HFFc6 (cell line): ENCODE data around the gene CAP2. TPM values are rescaled to one million over a fixed set of nuclear protein-coding genes. Genes with fewer than 3 reads are reported as not detected.

Source experiments
- DNase-seq: peaks from one replicate; pipeline ENCODE4 v3.0.0-alpha.2; 2018
- H3K27ac Mint-ChIP-seq: 2 replicates; pipeline ENCODE4 v1.8.0; 2020; ENCODE audit warnings: mild to moderate bottlenecking, mixed read lengths
- H3K27me3 Mint-ChIP-seq: 2 replicates; pipeline ENCODE4 v1.8.0; 2021; ENCODE audit warnings: mild to moderate bottlenecking, moderate library complexity, mixed read lengths; ENCODE audit not compliant: insufficient read depth
- H3K36me3 Mint-ChIP-seq: 2 replicates; pipeline ENCODE4 v1.8.0; 2021; ENCODE audit warnings: low read depth, mixed read lengths
- H3K4me1 Mint-ChIP-seq: 2 replicates; pipeline ENCODE4 v1.8.0; 2020; ENCODE audit warnings: low read depth, mixed read lengths
- H3K4me3 Mint-ChIP-seq: 2 replicates; pipeline ENCODE4 v1.8.0; 2020; ENCODE audit warnings: mild to moderate bottlenecking, moderate library complexity, mixed read lengths
- H3K9me3 Mint-ChIP-seq: 2 replicates; pipeline ENCODE4 v1.8.0; 2020; ENCODE audit warnings: mild to moderate bottlenecking, mixed read lengths
- total RNA-seq, 6 experiments: library from RNA; stranded (reverse); fragmentation: NEBNext Ultra II Directional; extraction: Animal tissue kit (Norgen Biotek cat#: 25700); gene quantifications; 2 replicates in 1 of 6; 3 replicates in 5 of 6; pipeline ENCODE4 v1.2.3, GENCODE V29; 2021
- TF ChIP-seq, protein P1 (sequence below): fragments of 200-600 bp; sonication (generic); IDR thresholded peaks from 2 replicates; pipeline ENCODE4 v1.5.0; 2021; ENCODE audit warnings: antibody characterized with exemption, mild to moderate bottlenecking

CAP2 gene
- total RNA-seq, 6 experiments from 2014 or later, result 65.1 to 82.3 (median 67.9) TPM

DNA sequence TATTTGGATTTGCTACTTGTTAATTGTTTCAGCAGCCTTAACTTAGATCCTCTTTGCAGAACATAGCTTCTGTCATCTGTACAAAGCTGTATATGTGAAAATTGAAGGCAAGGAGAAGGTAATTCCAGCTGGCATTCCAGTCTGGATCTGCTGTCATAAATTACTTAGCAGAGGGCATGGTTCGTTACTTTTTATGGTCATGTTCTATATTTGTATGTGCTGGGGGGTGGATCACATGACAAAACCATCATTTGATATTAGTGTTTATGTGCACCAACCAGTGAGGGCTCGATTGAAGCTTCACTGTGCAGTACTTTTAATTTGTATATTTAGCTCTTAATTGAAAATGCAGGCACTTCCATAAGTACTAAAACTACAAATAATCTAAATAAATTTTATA lies 80.2 kb downstream of the CAP2 start:
- Mint-ChIP-seq H3K27ac (0 out of 2 replicates have a peak overlapping the region, but pooled peaks have one; percentile 67), H3K4me3 (no peak overlapping the region), H3K9me3 (no peaks in the 10 kb centered on the region), H3K4me1 (peaks cover 59% of the 10 kb centered on the region), H3K27me3 (peaks cover 2% of the 10 kb centered on the region), H3K36me3 (peaks cover 37% of the 10 kb centered on the region)
- DNase-seq, result no peak
- TF ChIP-seq, protein P1, sequence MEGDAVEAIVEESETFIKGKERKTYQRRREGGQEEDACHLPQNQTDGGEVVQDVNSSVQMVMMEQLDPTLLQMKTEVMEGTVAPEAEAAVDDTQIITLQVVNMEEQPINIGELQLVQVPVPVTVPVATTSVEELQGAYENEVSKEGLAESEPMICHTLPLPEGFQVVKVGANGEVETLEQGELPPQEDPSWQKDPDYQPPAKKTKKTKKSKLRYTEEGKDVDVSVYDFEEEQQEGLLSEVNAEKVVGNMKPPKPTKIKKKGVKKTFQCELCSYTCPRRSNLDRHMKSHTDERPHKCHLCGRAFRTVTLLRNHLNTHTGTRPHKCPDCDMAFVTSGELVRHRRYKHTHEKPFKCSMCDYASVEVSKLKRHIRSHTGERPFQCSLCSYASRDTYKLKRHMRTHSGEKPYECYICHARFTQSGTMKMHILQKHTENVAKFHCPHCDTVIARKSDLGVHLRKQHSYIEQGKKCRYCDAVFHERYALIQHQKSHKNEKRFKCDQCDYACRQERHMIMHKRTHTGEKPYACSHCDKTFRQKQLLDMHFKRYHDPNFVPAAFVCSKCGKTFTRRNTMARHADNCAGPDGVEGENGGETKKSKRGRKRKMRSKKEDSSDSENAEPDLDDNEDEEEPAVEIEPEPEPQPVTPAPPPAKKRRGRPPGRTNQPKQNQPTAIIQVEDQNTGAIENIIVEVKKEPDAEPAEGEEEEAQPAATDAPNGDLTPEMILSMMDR, result no peak

DNA sequence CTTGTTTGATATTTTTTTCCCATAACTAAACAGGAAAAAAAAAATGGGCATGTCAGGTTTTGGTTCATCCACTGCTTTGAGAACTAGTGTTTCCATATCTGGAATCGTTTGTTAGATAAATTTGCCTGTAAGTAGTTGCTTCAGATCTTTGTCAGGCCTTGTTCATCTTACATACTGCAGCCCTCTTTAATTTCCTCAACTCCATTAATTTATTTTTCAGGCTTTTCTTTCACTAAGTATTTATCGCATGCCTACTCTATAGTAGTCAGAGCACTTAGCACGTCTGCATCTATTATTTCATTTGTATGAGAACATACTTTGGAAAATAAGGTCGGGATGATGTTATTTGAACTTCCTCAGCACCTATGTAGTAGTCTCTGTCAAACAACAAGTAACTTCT lies 80.9 kb downstream of the CAP2 start:
- no peak overlapping the region for H3K4me3 Mint-ChIP-seq
- peaks cover 2% of the 10 kb centered on the region for H3K27me3 Mint-ChIP-seq
- H3K36me3 Mint-ChIP-seq, result peaks cover 29% of the 10 kb centered on the region
- no peaks in the 10 kb centered on the region for H3K9me3 Mint-ChIP-seq
- H3K4me1 Mint-ChIP-seq, result peaks cover 57% of the 10 kb centered on the region
- TF ChIP-seq, protein P1, result no peak
- DNase-seq, result no peak
- no peak overlapping the region for H3K27ac Mint-ChIP-seq

DNA sequence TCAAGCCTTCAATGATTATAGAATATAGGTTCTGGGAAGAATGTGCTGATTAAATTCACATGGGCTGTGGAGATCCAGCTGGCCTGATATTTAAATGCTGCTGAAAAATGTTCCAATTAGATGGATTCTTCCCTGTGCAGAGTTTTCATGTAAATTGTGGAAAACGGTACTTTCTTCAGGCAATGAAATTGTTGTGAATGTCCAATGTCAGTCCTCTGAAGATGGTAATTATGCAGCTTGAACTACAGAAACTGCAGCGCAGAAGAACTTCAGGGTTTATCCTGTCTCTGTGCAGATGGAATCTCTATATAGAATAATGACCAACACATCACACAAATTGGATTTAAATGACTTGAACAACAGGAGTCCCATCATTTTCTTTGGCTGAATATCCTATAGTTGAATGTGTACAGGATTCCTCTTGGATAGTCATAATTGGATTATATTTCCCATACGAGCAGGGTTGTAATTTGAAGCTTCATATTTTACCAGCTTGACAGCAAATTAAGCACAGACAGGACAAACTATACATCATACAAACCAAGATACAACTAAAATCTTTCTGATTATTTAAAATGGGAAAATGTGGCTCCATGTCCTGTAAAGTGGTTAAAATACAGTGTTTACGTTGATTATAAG lies 82.3 kb downstream of the CAP2 start:
- Mint-ChIP-seq H3K27ac (no peak overlapping the region), H3K4me3 (no peak overlapping the region), H3K27me3 (peaks cover 2% of the 10 kb centered on the region; the same call in 1 of the 2 replicates), H3K4me1 (peaks cover 43% of the 10 kb centered on the region), H3K9me3 (no peaks in the 10 kb centered on the region), H3K36me3 (peaks cover 16% of the 10 kb centered on the region)
- DNase-seq, result no peak
- TF ChIP-seq, protein P1, result no peak

- Mint-ChIP-seq H3K9me3 (no peaks in the 10 kb centered on the region), H3K36me3 (peaks cover 16% of the 10 kb centered on the region), H3K27ac (no peak overlapping the region), H3K4me1 (peaks cover 35% of the 10 kb centered on the region), H3K27me3 (peaks cover 2% of the 10 kb centered on the region; the same call in 1 of the 2 replicates), H3K4me3 (no peak overlapping the region)
- TF ChIP-seq, protein P1, result no peak
- DNase-seq, result no peak
Measured at GRCh38 chr6:17476511-17476910, 83.1 kb downstream of the CAP2 start.

DNA sequence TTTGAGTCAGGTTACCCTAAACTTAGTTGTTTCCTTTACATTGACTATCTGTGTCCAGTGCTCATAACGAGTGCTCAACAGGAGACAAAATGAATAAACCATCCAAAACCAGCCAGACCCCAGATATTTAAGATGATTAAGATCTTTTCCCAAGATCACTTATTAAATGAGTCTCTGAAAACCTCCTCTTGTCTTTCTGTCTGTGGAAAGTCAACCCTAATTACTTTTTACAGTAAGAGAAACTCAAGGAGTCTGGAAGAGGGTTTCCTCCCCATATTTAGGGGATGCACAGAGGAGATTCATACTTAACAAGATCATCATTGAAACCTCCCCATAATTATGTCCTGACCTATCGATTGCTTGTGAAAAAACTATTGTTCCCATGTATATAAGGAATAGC lies 84.0 kb downstream of the CAP2 start:
- peaks cover 16% of the 10 kb centered on the region for H3K36me3 Mint-ChIP-seq
- no peaks in the 10 kb centered on the region for H3K9me3 Mint-ChIP-seq
- peaks cover 27% of the 10 kb centered on the region for H3K4me1 Mint-ChIP-seq
- H3K27me3 Mint-ChIP-seq, result peaks cover 5% of the 10 kb centered on the region
- TF ChIP-seq, protein P1, result no peak
- H3K27ac Mint-ChIP-seq, result no peak overlapping the region
- DNase-seq, result no peak
- no peak overlapping the region for H3K4me3 Mint-ChIP-seq
